A549 (cell line): ENCODE measurements around the gene TNFRSF19.

Experiments used
- BHLHE40 ChIP-seq: IDR thresholded peaks from 2 replicates; pipeline ENCODE4 v1.6.1; 2012; ENCODE audit warnings: low read depth, low read length, inconsistent platforms
- CEBPB ChIP-seq, 2 experiments: fragments of >200 bp in 1 of 2; sonication (Bioruptor Twin) in 1 of 2; formaldehyde crosslinking in 1 of 2; IDR thresholded peaks; 2 replicates each; pipeline ENCODE4 v1.6.1; 2012 to 2016
- EP300 ChIP-seq, 2 experiments: fragments of >200 bp; sonication (Bioruptor Twin); formaldehyde crosslinking; IDR thresholded peaks; 2 replicates in 1 of 2; 3 replicates in 1 of 2; pipeline ENCODE4 v1.6.1; 2016 to 2017
- PHF8 ChIP-seq: fragments of 200-600 bp; sonication (generic); IDR thresholded peaks from 2 replicates; pipeline ENCODE4 v1.6.1; 2016; ENCODE audit warnings: low read depth, mild to moderate bottlenecking, antibody characterized with exemption, moderate library complexity, borderline replicate concordance
- POLR2A ChIP-seq: IDR thresholded peaks from 2 replicates; pipeline ENCODE4 v1.6.1; 2012; ENCODE audit warnings: mild to moderate bottlenecking, low read length
- POLR2AphosphoS2 ChIP-seq: conservative IDR thresholded peaks from 2 replicates; pipeline ENCODE4 v1.6.1; 2012; ENCODE audit warnings: low read length, improper control_type of control experiment, inconsistent platforms
- RAD21 ChIP-seq, 2 experiments: fragments of >200 bp in 1 of 2; sonication (Bioruptor Twin) in 1 of 2; formaldehyde crosslinking in 1 of 2; IDR thresholded peaks in 1 of 2; conservative IDR thresholded peaks in 1 of 2; 2 replicates in 1 of 2; 3 replicates in 1 of 2; pipeline ENCODE4 v1.6.1; 2012 to 2018; ENCODE audit warnings: inconsistent platforms in 1 of 2
- RFX5 ChIP-seq: fragments of 450-650 bp; IDR thresholded peaks from 2 replicates; pipeline ENCODE4 v1.7.1; 2014; ENCODE audit warnings: antibody characterized with exemption, mild to moderate bottlenecking, moderate library complexity
- TF ChIP-seq, protein P1 (sequence below): fragments of >200 bp; sonication (Bioruptor Twin); formaldehyde crosslinking; IDR thresholded peaks from 3 replicates; pipeline ENCODE4 v1.5.1; 2016
- TF ChIP-seq, protein P2 (sequence below): fragments of 450-650 bp; IDR thresholded peaks from 2 replicates; pipeline ENCODE4 v1.6.1; 2014; ENCODE audit warnings: antibody characterized with exemption

DNA sequence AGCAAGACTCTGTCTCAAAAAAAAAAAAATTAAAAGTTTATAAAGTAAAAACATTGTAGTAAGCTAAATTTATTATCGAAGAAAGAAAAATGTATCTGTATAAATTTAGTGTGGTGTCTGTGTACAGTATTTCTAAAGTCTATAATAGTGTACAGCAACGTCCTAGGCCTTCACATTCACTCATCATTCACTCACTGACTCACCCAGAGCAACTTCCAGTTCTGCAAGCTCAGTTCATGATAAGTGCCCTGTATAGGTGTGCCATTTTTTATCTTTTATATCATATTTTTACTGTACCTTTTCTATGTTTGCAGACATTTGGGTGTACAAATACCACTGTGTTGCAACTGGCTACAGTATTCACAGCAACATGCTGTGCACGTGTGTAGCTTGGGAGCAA is 118.1 kb downstream of the TNFRSF19 start:
- TF ChIP-seq POLR2A (no peak), POLR2AphosphoS2 (no peak), EP300 (IDR thresholded peaks at IDR 0.05) (no peak), PHF8 (no peak), RFX5 (no peak), RAD21 (conservative IDR thresholded peaks at IDR 0.05 in 1 of 2, IDR thresholded peaks at IDR 0.05 in 1 of 2) (no peak), CEBPB (IDR thresholded peaks at IDR 0.05) (no peak), BHLHE40 (no peak)
- TF ChIP-seq, protein P1, sequence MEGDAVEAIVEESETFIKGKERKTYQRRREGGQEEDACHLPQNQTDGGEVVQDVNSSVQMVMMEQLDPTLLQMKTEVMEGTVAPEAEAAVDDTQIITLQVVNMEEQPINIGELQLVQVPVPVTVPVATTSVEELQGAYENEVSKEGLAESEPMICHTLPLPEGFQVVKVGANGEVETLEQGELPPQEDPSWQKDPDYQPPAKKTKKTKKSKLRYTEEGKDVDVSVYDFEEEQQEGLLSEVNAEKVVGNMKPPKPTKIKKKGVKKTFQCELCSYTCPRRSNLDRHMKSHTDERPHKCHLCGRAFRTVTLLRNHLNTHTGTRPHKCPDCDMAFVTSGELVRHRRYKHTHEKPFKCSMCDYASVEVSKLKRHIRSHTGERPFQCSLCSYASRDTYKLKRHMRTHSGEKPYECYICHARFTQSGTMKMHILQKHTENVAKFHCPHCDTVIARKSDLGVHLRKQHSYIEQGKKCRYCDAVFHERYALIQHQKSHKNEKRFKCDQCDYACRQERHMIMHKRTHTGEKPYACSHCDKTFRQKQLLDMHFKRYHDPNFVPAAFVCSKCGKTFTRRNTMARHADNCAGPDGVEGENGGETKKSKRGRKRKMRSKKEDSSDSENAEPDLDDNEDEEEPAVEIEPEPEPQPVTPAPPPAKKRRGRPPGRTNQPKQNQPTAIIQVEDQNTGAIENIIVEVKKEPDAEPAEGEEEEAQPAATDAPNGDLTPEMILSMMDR: no peak
- TF ChIP-seq, protein P2, sequence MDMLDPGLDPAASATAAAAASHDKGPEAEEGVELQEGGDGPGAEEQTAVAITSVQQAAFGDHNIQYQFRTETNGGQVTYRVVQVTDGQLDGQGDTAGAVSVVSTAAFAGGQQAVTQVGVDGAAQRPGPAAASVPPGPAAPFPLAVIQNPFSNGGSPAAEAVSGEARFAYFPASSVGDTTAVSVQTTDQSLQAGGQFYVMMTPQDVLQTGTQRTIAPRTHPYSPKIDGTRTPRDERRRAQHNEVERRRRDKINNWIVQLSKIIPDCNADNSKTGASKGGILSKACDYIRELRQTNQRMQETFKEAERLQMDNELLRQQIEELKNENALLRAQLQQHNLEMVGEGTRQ: no peak
